ENCODE data around the gene PIK3R1.

Gene PIK3R1

DNA sequence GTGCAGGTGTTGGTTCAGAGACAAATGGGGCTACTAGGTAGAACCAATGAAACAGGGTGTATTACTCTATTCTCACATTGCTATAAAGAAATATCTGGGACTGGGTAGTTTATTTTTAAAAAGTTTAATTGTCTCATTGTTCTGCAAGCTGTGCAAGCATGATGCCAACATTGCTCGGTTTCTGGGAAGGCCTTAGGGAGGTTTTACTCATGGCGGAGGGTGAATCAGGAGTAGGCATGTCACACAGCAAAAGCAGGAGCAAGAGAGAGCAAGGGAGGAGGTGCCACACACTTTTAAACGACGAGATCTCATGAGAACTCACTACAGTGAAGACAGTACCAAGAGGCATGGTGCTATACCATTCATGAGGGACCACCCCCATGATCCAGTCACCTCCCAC lies 134.6 kb downstream of the PIK3R1 start:
- no peak overlapping the region for H2AFZ ChIP-seq (ENCODE audit: low read depth, low read length)
- no peak for ATAC-seq (ENCODE audit: insufficient read depth, low read depth)
- H3K4me2 ChIP-seq (ENCODE audit: insufficient read depth, low read length), result no peak overlapping the region
- H3K27me3 ChIP-seq (ENCODE audit: insufficient read depth, low read length, poor library complexity), result no peaks in the 10 kb centered on the region
- H4K20me1 ChIP-seq (ENCODE audit: insufficient read depth, low read length), result no peaks in the 10 kb centered on the region
- no peak for DNase-seq
- TF ChIP-seq, protein P1, sequence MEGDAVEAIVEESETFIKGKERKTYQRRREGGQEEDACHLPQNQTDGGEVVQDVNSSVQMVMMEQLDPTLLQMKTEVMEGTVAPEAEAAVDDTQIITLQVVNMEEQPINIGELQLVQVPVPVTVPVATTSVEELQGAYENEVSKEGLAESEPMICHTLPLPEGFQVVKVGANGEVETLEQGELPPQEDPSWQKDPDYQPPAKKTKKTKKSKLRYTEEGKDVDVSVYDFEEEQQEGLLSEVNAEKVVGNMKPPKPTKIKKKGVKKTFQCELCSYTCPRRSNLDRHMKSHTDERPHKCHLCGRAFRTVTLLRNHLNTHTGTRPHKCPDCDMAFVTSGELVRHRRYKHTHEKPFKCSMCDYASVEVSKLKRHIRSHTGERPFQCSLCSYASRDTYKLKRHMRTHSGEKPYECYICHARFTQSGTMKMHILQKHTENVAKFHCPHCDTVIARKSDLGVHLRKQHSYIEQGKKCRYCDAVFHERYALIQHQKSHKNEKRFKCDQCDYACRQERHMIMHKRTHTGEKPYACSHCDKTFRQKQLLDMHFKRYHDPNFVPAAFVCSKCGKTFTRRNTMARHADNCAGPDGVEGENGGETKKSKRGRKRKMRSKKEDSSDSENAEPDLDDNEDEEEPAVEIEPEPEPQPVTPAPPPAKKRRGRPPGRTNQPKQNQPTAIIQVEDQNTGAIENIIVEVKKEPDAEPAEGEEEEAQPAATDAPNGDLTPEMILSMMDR (IDR thresholded peaks at IDR 0.05; ENCODE audit: borderline replicate concordance, extremely low read depth, low read length, poor library complexity, severe bottlenecking), result no peak
- no peak for TF ChIP-seq EZH2 (IDR thresholded peaks at IDR 0.05; ENCODE audit: borderline replicate concordance, low read depth, low read length, severe bottlenecking)
- no peak overlapping the region for H3K9ac ChIP-seq (ENCODE audit: low read depth, low read length)
- peaks cover 6% of the 10 kb centered on the region for H3K4me1 ChIP-seq (ENCODE audit: insufficient read depth, low read length)
- H3K79me2 ChIP-seq (ENCODE audit: insufficient read depth, low read length), result no peaks in the 10 kb centered on the region
- H3K36me3 ChIP-seq (ENCODE audit: insufficient read depth, low read length), result no peaks in the 10 kb centered on the region
- no peaks in the 10 kb centered on the region for H3K9me3 ChIP-seq (ENCODE audit: insufficient read depth, low read length, severe bottlenecking)
- H3K4me3 ChIP-seq (ENCODE audit: low read depth in 1 of 2, low read length in 2 of 2), result no peak overlapping the region
- no peak overlapping the region for H3K27ac ChIP-seq (ENCODE audit: low read length)
